ENCODE measurements around the gene BRF1. TPM values are rescaled to one million over a fixed set of nuclear protein-coding genes. Genes with fewer than 3 reads are reported as not detected.
A peak's percentile ranks its signal among the peaks of the same experiment; 100 is the strongest.
"Not testable (repeated sequence)": the region's sequence is repeated elsewhere in the genome, so short reads cannot be mapped to it uniquely, and the experiment has no call there.

BRF1 gene
- total and polyA plus RNA-seq, 2 of the 13 experiments (the other 11 are each of a cell fraction or from before 2014, with no cell fraction given): 5.1 to 11.0 TPM

GRCh38 chr14:105335735-105336476 lies 35.1 kb upstream of the BRF1 start:
- 95% methylated on average over 17 of the region's 33 CpGs for WGBS (ENCODE audit: low lambda C conversion rate)
- no peak for ATAC-seq

GRCh38 chr14:105335231-105335542 lies 34.4 kb upstream of the BRF1 start:
- H3K27ac ChIP-seq (ENCODE audit: extremely low read length, insufficient read depth, low read length); POLR2A ChIA-PET; H3K4me1 ChIP-seq (ENCODE audit: insufficient read depth, low read length); FAIRE-seq; H3K4me3 ChIP-seq (replicated peaks in 1 of 3; ENCODE audit: insufficient read depth in 1 of 3, low read depth in 2 of 3, low read length in 3 of 3); H3K9me3 ChIP-seq (ENCODE audit: low read length); ATAC-seq; H3K79me2 ChIP-seq (ENCODE audit: insufficient read depth, low read length); H2AFZ ChIP-seq (ENCODE audit: low read length); H3K9ac ChIP-seq (ENCODE audit: insufficient read depth, low read depth, low read length); DNase-seq (ENCODE audit: low spot score); CTCF ChIA-PET (ENCODE audit: low intra/inter-chr PET ratio, low total read pairs); H3K36me3 ChIP-seq (replicated peaks in 1 of 2; ENCODE audit: control insufficient read depth in 1 of 2, insufficient read depth in 2 of 2, low read length in 2 of 2); intact Hi-C loops (cut with micrococcal nuclease; ENCODE audit: unreplicated experiment); H4K20me1 ChIP-seq (ENCODE audit: insufficient read depth, low read length); BruUV-seq (replicated peaks); H3K27me3 ChIP-seq (ENCODE audit: control insufficient read depth in 1 of 2, insufficient read depth in 2 of 2, low read length in 2 of 2); H3K4me2 ChIP-seq (ENCODE audit: low read depth, low read length); in situ Hi-C loops (cut with HindIII; ENCODE audit: extremely low pct_ligation_motif_present, low pct_unique_long_range_greater_than_20kb): not testable (repeated sequence)
- 92% methylated on average over 2 of the region's 22 CpGs for WGBS (ENCODE audit: low lambda C conversion rate)

More at GRCh38 chr14:105335735-105336476, 35.1 kb upstream of the BRF1 start:
- ChIA-PET POLR2A (no interaction called here), CTCF (ENCODE audit: low intra/inter-chr PET ratio, low total read pairs) (no interaction called here)
- intact Hi-C loops (cut with micrococcal nuclease; ENCODE audit: unreplicated experiment): no loop called here
- H3K79me2 ChIP-seq (ENCODE audit: insufficient read depth, low read length): peaks cover 5% of the 10 kb centered on the region
- no peaks in the 10 kb centered on the region; a peak in 1 of 5 replicates for H3K36me3 ChIP-seq (replicated peaks in 1 of 2; ENCODE audit: control insufficient read depth in 1 of 2, insufficient read depth in 2 of 2, low read length in 2 of 2)
- H3K9ac ChIP-seq (ENCODE audit: insufficient read depth, low read depth, low read length): no peak overlapping the region
- no peak overlapping the region for H3K4me3 ChIP-seq (replicated peaks in 1 of 3; ENCODE audit: insufficient read depth in 1 of 3, low read depth in 2 of 3, low read length in 3 of 3)
- no peaks in the 10 kb centered on the region for H3K27me3 ChIP-seq (ENCODE audit: control insufficient read depth in 1 of 2, insufficient read depth in 2 of 2, low read length in 2 of 2)
- TF ChIP-seq ZNF101 (CRISPR knock-in tag; IDR thresholded peaks at IDR 0.05; ENCODE audit: borderline replicate concordance, low read depth): no peak
- no peak for TF ChIP-seq NONO (IDR thresholded peaks at IDR 0.05)
- TF ChIP-seq NONO (CRISPR knock-in tag; conservative IDR thresholded peaks at IDR 0.05): no peak
- TF ChIP-seq AGO2 (optimal IDR thresholded peaks at IDR 0.05; ENCODE audit: low read depth, low read length): peak; percentile 9
- peak; percentile 50 for TF ChIP-seq ZNF883 (CRISPR knock-in tag; IDR thresholded peaks at IDR 0.05; ENCODE audit: not compliant biosample characterization)
- peaks cover 8% of the 10 kb centered on the region; the same call in 1 of the 2 replicates for H3K4me1 ChIP-seq (ENCODE audit: insufficient read depth, low read length)
- no peak overlapping the region for H2AFZ ChIP-seq (ENCODE audit: low read length)
- no peak for FAIRE-seq
- BruUV-seq (replicated peaks): no TSS peak
- H4K20me1 ChIP-seq (ENCODE audit: insufficient read depth, low read length): peaks cover 4% of the 10 kb centered on the region; the same call in 1 of the 2 replicates
- H3K4me2 ChIP-seq (ENCODE audit: low read depth, low read length): no peak overlapping the region
- in situ Hi-C loops (cut with HindIII; ENCODE audit: extremely low pct_ligation_motif_present, low pct_unique_long_range_greater_than_20kb): no loop called here
- no peak for DNase-seq (ENCODE audit: low spot score)
- no peaks in the 10 kb centered on the region for H3K9me3 ChIP-seq (ENCODE audit: low read length)
- H3K27ac ChIP-seq (ENCODE audit: extremely low read length, insufficient read depth, low read length): no peak overlapping the region

Measured in HepG2 (cell line).